NCI-H82 (cell line): ENCODE results near the gene AMPD3.

ENCODE experiments used
- DNase-seq: peaks from one replicate; lab custom pipeline; 2025; lab: John Stamatoyannopoulos, UW

AMPD3 gene

GRCh38 chr11:10503777-10504480 is 48.9 kb downstream of the AMPD3 start:
- DNase-seq = no peak

GRCh38 chr11:10504490-10504889 is 49.4 kb downstream of the AMPD3 start:
- no peak for DNase-seq

- DNase-seq = no peak
These were observed 50.4 kb downstream of the AMPD3 start for GRCh38 chr11:10505278-10506007.

DNA sequence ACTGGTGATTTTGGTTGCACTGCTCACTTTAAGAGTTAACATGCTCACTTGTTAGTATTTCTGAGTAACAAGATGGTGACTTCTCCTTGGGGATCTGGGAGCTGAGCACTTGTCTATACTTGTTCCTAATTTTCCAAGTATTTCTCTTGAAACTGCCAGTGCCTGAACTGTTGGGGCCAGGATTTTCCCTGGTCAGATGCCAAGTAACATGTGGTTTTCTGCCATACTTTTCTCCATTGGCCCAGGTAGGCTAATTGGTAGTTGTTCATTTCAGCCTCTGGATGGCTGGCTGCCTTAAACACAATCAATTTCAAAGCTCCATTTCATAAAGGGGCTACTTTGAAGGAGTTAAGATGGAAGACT is 50.9 kb downstream of the AMPD3 start:
- DNase-seq = no peak

- no peak for DNase-seq
These were observed 56.1 kb downstream of the AMPD3 start for GRCh38 chr11:10511181-10511621.

DNA sequence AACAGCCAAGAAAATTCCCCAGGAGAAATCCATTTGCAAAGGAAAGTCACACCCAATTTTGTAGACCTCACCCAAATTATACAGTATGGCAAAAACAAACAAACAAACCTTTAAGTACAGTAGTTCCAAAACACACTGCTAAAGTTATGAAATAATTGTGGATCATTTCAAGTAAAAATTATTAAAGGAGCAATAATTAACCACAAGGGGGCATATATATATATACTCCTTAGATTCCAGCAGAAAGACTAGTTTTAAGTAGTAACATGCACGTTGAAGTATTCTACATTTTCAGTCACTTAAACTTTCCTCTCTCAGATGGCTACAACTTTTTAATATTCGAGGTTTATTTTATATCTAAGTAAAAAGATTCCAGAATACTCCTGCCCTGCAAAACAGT is 59.1 kb downstream of the AMPD3 start:
- no peak for DNase-seq

GRCh38 chr11:10514709-10515108 is 59.6 kb downstream of the AMPD3 start:
- no peak for DNase-seq

DNA sequence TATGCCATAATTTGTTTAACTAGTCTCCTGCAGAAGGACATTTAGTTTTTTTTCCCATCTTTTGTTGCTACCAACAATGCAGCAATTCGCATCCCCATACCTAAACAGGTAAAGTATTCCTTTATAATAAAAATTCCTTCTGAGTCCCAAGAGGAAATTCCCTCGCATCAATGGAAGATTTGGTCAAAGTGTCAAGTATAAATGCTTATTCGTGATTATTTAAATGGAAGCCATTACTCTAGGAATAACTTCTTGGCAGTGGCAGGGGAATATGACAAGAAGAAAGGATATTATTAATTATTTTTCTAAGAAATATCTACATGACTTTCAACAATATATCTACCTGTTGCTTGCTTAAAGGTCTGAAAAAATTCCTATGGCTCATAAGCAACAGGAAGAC is 60.4 kb downstream of the AMPD3 start:
- no peak for DNase-seq

DNA sequence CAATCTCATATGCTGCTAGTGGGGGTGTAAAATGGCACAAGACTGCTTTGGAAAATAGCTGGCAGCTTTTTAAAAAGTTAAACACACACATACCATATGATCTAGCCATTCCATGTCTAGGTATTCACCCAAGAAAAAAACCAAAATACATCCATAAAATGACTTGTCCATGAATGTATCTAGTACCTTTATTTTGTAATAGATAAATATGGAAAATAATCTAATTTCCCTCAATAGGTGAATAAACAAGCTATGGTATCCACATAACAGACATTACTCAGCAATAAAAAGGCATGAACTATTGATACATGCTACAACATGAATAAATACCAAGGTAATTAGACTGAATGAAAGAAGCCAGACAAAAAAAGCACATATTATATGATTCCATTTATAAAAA is 63.1 kb downstream of the AMPD3 start:
- no peak for DNase-seq

GRCh38 chr11:10518891-10519290 is 63.8 kb downstream of the AMPD3 start:
- no peak for DNase-seq

DNA sequence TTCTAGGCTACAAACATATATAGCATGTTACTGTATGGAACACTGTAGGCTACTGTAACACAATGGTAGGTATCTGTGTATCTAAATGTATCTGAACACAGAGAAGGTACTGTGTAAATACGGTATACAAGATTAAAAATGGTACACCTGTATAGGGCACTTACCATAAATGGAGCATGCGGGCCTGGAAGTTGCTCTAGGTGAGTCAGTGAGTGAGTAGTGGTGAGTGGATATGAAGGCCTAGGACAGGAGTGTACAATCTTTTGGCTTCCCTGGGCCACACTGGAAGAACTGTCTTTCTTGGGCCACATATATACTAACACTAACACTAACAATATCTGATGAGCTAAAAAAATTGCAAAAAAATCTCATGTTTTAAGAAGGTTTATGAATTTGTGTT is 64.6 kb downstream of the AMPD3 start:
- no peak for DNase-seq

DNA sequence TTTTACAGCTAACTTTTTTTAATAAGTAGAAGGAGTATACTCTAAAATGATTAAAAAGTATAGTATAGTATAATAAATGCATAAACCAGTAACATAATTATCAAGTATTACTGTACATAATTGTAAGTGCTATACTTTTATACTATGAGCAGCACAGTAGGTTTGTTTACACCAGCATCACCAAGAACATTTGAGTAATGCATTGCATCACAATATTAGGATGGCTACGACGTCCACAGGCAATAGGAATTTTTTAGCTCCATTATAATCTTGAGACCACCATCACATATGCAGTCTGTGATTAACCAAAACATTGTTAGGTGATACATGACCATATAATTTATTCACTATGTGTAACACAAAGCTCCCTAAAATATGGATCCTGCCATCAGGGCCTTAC is 65.5 kb downstream of the AMPD3 start:
- DNase-seq = no peak

GRCh38 chr11:10522276-10522675 is 67.2 kb downstream of the AMPD3 start:
- DNase-seq = no peak

DNA sequence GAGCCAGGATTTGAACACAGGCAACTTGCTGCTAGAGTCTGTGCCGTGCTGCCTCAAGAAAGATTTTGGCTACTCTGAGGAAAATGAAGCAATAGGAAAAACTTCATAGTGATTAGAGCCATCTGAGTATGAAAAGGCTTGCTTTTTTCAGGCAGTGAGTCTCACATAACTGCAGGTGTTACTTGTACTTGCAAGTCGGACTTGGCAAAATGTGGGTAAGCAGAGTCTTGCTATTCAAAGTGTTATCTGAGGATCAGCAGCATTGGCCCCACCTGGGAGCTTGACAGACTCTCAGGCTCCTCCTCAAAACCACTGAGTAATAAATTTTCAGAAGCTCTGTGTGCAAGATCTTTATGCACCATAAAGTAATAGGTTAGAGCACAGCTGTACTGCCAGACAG is 67.9 kb downstream of the AMPD3 start:
- no peak for DNase-seq

DNA sequence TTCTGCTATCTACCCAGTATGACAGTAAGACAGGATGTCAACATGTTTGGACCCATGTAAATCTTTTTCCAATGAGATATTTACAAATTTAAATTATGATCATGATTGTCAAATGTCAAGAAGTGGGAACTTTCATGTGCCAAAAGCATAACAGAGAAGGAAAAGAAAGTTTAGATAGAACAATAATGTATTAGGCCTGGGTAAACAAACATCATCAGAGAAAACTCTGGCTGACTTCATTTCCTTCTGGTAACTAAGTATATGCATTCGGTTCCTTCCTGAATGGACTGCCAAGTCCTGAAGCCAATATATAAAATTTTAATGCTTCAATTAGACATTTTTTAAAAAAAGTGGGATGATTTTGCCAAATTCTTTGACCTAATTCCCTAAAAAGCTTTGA is 69.4 kb downstream of the AMPD3 start:
- no peak for DNase-seq

- DNase-seq = no peak
These were observed 72.2 kb downstream of the AMPD3 start for GRCh38 chr11:10526974-10527918.

GRCh38 chr11:10528121-10528520 is 73.1 kb downstream of the AMPD3 start:
- DNase-seq = no peak

GRCh38 chr11:10529279-10529678 is 74.2 kb downstream of the AMPD3 start:
- DNase-seq = no peak

DNA sequence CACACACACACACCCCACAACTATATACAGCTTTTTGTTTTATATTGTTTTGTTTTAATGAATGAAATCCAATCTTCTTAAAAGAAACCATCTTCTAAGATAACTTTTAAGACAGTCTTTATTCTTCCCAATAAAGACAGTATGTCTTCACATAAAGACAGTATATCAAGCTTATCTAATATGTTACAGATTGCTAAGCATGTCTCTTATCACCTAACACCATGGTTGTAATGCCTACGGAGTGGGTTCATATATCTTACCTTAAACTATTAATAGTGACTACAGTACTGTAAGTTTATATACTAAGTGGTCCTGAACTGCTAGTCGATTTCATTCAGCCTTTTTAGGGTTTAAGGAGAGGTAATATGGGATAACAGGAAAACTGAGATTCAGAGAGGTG is 77.5 kb downstream of the AMPD3 start:
- no peak for DNase-seq

- no peak for DNase-seq
These were observed 78.3 kb downstream of the AMPD3 start for GRCh38 chr11:10533323-10533722.

- no peak for DNase-seq
These were observed 79.3 kb downstream of the AMPD3 start for GRCh38 chr11:10534316-10534715.

DNA sequence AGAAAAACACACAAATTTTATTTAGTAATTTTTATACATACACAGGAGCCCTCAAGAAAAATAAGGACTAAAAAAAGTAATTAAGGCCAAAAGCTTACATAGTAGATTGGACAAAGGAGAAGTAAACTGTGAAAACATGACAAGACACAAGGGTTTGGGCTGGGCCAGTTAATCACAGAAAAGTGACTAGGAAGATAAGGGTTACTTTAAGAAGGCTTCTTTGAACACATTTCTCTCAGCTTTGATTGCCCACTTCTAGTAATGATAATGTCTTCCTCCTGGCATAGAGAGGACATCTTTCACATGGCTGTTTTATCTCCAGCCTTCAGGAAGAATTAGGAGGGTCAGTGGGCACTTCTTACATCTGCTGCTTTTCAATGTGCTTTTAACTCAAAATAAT is 82.5 kb downstream of the AMPD3 start:
- no peak for DNase-seq

- no peak for DNase-seq
These were observed 83.9 kb downstream of the AMPD3 start for GRCh38 chr11:10538924-10539323.
